HG02884 (cell line): ENCODE measurements around the gene CEP112.
"Not testable (repeated sequence)": the region's sequence is repeated elsewhere in the genome, so short reads cannot be mapped to it uniquely, and the experiment has no call there.

ENCODE experiments used
- ATAC-seq: cut with Tn5 transposase; IDR thresholded peaks from one replicate; pipeline ENCODE4 v1.9.1; 2021; ENCODE audit warnings: mild to moderate bottlenecking, moderate library complexity; ENCODE audit not compliant: unreplicated experiment

The CEP112 gene

DNA sequence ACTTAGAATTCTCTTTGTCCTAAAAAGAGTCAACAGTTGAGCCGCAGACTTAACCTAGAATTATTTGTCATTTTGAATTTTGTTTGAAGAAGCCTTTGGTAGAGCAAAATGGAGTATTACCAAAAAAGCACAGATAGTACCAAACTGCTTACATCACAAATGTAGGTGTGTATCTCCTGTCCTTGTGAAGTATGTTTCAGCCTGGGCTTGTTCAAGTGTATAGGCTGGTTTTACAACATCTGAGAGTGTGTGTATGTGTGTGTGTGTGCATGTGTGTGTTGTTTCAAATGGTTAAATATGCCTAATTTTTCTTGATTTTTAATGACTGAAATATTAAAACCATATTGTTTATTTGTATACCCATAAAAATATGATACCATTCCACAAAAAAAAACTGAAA, 441.8 kb downstream of the CEP112 start:
- no peak for ATAC-seq

DNA sequence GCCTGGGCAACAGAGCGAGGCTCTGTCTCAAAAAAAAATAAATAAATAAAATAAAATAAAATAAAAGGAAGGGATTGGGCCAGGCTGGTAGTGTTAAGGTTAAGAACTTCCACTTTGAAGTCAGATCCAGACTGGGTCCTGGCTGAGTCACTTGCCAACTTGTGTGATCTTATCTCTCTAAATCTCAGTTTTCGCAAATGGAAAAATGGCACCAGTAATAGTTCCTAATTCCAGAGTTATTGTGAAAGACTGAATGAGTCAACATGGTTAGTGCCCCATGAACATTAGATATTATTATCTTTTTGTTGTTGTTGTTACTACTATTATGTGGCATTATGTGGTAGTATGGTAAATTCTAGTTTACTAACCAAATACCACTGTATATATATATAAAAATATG, 442.5 kb downstream of the CEP112 start:
- ATAC-seq: no peak

DNA sequence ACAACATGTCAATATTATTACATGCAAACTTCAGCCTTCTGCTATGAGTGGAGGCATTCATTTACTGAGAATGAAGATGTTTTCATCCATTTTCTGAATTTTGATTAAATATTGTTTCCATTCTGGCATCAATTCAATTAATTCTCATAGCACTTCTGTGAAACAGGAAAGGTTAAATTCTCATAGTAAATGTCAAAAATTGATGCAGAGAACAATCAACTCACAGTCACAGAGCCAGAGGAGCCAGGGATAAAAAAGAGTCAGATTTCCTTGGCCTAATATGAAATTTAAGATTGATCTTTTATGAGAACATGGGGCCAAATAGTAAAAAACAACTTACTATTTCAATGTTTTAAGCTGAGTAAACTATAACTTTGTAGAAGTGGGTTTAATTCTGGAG, 446.7 kb downstream of the CEP112 start:
- no peak for ATAC-seq

DNA sequence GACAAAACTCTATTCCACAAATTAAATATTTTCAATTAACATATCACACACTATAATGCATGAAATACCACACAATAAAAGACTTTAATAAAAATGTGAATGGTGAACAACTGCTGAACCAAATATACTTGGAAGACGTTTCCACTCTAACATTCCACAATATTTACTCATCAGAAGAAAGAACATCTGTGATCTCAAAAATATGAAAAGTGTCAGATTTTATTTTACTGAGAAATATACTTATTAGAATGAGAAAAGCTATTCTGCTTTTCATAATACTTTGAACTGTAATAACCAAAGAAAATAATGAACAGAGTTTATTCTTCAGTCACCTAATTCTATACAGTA, 448.7 kb downstream of the CEP112 start:
- ATAC-seq: no peak

DNA sequence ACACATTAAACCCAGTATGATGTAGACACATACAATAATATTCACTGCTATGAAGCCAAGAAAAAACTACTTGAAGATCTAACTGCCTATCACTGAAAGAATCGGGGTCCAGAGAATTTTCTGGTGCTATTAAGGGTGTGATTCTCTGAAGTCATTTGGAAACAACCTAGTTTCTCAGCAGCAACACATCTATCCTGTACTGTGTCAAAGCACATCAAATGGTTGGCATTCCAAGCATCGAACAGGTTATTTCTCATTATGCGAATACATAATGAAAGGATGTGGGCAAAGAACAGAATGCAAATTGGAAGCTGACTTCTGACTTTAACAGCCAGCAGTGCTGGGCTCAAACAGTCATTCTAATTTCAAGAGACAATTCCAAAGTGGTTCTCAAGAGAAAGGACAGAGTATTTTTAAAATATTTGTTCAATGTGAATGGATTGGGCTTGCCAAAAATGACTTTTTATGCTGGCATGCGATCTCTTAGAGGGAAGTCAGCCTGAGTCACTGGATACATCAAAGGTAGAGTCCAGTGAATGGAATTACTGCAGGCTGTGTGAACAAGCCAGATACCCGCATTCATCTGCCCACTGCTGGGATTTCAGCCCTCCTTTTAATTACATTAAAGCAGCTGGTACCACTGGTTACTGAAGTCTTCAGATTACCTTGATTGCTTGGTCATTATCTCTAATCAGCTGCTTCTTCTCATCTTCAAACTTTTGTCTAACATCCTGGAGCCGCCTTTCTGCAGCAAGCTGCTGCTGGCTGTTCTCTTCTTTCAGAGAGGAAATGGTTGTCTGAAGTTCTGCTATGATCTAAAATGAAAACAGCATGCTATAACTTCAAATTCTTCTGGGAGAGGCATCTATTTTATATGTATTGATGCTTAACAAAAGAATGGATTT, 449.3 kb downstream of the CEP112 start:
- ATAC-seq: no peak

DNA sequence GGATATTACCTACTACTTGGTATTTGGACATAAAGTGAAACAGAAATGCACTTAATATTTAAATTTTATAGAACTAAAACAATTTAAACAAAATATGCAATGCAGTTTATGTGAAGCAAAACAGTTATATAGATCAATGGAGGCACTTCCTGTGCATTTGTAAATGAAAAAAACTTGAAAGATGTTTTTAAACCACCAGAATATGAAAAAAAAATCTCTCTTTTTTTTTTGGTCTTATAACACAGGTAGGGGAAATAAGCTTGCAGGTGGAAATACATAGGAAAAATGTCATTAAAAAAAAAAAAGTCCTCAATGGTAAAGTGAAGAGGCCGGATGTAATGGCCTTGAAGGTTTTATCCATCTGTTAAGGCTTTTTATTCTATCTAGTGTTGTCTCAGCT, 450.2 kb downstream of the CEP112 start:
- no peak for ATAC-seq

DNA sequence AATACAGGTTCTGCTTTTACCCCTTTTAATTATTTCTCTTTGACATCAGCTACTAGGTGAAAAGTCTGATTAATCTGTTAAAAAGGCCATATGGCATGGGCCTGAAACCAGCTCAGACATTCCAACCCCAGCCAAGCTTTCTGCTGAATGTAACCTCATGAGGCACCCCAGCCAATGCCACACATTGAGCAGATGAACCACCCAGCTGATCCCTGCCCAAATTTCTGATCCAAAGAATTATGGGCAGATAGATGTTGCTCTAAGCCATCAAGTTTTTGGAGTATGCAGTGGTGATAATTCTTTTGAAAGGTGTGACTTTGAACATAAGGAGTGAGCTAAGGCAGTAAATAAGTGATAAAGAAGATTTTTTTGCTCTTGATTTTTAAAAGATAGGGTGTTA, 452.9 kb downstream of the CEP112 start:
- no peak for ATAC-seq

DNA sequence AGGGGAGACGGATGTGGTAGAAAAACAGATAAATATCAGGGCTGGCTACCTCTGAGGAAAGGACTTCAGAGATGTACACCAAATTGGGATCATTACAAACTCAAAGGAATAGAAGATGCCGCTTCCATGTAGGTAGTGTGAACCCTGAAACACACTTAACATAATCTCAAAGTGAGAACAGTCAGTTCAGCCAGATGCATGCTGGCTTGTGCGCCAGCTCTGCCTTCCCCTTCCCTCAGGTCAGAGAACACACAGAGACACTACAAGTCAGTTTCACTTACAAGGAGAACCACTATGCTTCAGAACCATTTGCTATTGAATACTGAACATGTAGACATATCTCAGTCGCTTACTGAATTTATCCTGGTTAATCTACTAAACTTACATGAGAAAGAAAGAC, 454.5 kb downstream of the CEP112 start:
- ATAC-seq: no peak

DNA sequence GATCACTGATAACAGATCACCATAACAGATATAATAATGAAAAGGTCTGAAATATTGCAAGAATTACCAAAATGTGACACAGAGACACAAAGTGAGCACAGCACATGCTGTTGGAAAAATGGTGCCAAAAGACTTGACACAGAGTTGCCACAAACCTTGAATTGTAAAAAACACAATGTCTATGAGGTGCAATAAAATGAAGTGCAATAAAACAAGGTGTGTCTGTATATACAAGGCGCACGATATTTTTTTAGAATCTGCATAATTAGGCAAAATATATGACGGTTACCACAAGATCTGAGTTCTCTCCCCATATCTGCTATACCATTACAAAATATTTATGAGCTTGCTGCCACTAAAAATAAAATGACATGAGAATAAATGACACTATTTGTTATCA, 458.6 kb downstream of the CEP112 start:
- no peak for ATAC-seq

DNA sequence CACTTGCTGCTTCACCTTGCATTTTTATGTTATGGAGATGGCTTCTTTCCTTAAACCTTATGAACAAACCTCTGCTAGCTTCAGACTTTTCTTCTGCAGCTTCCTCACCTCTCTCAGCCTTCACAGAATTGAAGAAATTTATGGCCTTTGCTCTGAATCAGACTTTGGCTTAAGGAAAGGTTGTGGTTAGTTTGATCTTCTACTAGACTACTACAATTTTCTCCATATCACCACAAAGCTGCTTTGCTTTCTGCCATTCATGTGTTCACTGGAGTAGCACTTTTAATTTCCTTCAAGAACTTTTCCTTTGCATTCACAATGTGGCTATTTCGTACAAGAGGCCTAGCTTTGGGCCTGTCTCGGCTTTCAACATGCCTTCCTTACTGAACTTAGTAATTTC, 459.3 kb downstream of the CEP112 start:
- ATAC-seq: not testable (repeated sequence)

DNA sequence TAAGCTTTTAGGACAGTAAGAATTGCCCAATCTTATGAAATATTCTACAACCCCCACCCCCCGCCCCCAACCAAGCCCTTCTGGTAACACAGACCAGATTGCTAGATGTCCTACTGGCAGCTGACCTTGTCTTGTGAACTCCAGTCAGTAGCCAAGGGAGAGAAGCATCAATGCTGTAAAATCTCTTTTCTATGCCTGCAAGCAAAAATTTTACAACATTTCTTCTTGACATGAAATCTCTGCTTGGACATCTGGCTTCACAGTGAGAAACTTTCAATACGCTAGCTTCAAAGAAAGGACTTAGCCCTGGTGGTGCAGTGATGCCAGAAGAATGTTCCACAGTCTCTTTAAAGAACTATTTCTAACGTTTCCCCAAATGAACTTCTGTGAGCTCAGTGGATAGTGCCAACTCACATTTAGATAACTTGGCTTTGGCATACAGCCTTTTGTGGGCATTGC, 461.2 kb downstream of the CEP112 start:
- ATAC-seq: no peak

DNA sequence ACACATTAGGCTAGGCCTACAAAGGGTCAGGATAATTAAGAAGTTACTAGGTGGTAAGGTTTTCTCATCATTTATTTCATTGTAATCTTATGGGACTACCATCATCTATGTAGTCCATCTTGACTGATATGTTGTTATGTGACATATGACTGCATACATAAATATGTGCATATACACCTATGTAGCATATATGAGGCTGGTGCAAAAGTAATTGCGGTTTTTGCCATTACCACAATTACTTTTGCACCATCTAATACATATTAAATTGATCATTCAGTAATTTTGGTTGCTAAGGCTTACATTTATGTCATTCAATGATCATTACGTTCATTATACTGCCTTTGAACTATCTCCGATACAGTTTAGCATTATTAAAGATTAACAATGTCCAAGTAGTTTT, 462.7 kb downstream of the CEP112 start:
- ATAC-seq: no peak

DNA sequence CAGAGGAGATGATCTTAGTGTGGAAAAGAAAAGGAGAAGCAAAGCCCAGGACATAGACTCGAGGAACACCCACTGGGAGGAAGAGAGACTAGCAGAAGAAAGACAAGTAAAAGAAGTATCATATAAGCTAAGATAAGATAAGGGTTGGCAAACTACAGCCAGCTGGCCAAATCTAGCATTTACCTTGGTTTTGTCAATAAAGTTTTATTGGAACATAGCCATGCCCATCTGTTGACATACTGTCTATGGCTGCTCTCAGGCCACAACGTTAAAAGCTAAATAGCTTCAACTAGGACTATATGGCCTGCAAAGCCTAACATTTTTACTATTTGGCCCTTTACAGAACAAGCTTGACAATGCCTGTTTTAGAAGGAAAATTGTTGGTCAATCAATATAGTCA, 464.1 kb downstream of the CEP112 start:
- ATAC-seq: no peak

DNA sequence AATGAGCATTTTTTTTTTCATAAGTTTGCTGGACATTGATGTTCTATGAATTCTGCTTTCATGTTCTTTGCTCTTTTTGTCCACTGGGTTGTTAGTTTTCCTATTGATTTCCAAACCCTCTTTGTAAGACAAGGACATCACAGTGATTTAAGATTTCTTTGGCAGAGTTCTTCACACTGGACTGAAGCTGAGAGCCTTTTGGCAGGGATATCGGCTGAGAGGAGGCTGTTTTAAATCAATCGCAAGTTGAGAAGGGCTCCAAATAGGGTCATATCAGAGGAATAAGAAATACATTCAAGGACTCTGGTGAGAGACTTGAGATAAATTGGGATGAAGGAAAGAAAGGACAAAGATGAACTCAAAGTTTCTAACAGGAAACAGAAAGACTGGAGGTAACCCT, 464.7 kb downstream of the CEP112 start:
- no peak for ATAC-seq

DNA sequence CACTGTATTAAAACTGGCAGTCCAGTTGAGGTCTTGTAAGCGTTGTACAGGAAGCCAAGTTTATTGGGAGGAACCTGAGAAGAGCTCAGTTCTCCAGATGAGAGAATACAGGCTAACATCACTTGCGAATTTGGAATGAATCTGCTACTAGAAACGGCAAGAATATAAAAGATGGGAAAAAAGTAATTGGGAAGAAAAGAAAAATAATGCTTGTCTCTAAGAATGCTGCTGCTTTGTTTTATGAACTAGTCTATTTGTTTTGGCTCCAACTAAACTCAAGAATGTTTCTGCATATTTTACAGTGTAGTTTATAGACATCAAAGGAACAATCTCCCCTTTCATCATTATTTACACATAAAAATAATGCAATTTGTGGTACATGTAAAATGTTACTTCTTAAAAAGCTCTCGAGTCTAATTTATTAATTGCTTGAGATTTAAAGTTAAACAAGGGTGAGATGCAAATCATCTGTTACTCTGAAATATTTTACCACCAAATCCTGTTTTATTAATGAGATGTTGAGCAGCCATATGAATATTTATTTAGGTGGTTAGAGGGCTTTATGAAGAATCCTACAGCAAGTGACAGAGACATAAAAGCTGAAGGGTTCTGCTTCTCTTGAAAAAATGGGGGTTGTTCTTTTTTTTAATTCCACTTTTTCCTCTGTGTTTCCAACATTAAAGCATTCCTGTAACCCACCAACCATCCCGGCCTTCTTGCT, 468.3 kb downstream of the CEP112 start:
- no peak for ATAC-seq

DNA sequence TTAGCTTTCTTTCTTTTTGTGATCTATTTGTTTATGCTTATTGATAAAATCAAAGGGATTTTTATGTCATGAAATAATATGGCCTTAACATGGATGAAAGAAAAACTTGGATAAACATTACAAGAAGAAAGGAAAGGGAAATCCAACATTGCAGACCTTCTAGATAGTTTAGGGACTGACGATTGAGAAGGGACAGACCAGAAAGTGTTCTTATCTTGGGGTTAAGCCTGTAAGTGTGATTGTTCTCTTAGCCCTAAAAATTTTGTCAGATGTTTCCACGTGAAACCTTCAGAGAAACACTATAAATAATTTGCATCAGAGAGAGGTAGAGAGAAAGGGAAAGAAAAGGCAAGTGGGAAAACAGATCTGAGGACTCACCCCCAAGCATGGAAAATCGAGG, 473.3 kb downstream of the CEP112 start:
- ATAC-seq: no peak

DNA sequence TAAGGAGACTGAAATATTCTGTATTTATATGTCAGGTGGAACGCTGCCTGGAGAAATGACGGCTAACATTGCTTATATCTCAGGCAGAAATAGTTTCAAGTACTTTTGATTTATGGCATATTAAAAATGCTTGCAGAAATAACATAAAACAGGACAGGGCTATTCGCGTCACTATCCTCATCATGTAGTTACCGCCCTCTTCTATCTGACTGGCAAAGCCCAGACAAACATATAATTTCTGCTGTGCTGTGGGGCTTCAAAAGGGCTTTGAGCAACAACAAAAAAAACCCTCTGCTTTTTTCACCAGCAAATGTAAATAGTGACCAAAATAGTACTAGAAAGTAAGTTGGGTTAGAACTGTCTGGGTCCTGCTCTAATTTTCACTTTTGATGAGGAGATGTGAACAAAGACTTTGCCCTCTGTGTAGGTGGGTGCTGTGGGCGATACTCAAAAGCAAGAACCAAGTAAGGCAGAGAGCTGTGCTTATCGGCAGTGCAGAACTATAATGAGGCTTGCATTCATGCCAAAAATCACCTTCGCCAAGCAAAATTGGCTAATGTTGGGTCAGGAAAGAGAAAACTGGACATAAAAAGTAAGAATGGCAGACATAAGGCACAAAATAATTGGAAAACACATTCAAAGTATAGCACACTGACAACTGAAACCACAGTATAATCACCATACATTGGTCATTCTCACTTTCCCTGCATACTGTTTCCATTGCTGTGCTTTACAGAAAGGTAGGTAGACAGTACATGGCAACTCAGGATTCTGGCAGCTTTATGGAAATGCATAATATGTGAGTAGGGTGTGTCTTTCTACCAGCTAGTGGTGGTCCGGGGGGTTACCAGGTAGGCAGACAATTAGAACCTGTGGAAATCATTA, 479.3 kb downstream of the CEP112 start:
- no peak for ATAC-seq

DNA sequence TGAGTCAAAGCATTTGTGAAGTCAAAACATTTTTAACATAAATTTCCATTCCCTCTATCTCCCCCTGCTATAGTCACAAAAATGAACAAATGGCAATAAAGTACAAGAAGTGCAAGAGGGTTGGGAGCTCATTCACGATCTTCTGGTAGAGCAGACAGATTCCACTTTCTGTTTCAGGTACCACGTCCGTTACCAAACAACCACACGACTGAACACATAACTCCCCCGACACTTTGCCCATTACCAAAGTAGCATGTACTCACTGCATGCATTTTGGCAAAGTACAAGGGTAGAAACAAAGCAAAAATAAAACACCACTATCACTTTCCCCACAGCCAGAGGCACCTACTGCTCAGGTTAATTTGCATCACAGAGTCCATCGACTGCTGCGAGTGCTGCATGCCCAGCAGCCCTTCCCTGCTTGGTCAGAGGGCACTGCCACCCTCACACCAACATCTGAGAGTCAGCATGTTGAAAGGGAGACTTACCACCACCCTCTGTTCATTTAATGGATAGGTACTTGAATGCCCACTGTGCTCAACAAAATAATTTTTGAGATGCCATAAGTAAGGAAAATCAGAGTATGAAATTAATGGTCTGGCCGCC, 480.2 kb downstream of the CEP112 start:
- no peak for ATAC-seq

DNA sequence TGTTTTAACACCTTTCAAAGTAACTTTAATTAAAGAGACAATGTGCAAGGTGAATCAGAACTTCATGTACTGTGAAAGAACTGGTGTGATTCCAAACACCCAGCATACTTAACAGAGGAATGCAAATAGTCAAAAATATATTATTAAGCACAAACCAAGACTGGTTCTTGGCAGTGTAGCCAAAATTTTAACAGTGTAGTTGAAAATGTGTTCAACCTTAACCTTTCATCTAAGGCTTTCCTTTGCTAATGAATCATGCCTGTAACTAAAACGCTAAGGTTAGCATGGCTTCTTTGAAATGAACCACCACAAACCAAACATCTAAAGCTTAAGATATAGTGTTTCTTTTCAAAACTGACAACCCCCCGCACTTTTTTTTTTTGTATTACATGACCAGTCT, 484.2 kb downstream of the CEP112 start:
- ATAC-seq: no peak

DNA sequence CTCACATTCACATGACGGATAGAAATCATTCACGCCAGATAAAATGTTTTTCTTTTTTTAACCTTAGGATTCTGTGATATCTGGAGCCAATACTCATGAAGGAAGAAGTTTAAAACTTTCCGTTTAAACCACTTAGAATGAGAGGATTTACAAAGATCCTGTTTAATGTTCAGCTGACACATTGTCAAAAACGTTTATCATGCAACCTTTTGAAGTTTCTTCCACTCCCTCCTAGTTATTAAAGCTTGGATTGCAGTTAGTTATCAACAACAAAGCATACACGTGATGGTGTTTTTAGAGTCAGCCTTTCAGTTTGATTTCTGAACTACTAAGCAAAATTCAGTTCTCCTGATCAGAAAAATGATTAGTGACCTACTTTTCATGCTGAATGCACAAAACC, 487.2 kb downstream of the CEP112 start:
- no peak for ATAC-seq

DNA sequence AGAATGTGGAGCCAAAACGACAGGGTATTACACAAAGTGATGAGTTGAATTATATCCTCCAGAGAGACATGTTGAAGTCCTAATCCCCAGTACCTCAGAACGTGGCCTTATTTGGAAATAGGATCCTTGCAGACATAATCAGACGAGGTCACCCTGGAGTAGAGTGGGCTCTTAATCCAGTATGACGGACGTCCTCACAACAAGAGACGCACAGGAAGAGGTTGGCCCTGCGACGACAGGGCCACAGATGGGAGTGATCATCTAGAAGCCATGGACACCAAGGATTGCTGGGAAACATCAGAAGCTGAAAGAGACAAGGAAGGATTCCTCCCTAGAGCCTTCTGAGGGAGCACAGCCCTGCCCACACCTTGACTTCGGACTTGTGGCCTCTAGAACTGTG, 488.0 kb downstream of the CEP112 start:
- ATAC-seq: no peak
